OCI-M2 (cell line): ENCODE results near the gene AIDA.
"Not testable (repeated sequence)": the region's sequence is repeated elsewhere in the genome, so short reads cannot be mapped to it uniquely, and the experiment has no call there.

Experiments
- DNase-seq: peaks from one replicate; lab custom pipeline; 2025; ENCODE audit not compliant: unreplicated experiment; lab: John Stamatoyannopoulos, UW

The AIDA gene

DNA sequence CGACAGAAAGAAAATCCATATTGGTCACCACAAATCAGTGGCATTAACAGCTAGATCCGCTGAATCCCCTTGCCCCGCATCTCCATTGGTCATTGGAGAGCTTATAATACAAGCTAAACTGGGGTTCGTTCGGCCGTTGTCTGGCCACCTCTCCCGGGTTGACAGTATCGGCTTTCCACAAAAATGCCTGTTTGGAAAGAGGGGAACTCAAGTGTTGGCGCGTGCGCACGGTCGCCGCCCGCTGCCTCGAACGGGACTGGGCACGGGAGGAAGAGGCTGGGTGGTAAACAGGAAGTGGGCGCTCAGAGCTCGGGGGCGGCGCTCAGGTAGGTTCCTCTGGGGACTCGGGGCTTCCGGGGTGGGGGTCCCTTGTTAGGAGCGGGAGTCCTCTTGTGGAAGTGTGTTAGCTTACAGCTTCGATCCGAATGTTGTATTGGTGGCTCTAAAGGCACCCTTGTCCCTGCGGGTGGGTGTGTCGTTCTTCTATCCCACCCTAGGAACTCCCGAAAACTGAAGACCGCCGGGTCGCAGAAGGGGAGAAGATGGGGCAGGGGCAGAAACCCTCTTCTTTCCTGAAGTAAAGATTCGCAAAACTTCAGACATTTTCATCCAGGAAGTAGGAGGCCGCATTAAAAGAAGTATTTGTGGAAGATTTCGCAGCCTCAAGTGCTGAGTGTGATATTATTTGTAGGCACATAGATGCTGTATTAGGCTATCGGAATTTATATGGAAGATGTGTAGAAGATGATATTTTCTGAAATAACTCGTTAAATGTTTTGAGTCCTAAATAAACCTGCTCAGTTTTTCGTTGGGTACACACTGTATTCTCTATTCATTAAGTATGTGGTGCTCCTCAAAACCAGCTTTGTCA, 1.0 kb upstream of the AIDA start:
- peak; percentile 43 for DNase-seq

DNA sequence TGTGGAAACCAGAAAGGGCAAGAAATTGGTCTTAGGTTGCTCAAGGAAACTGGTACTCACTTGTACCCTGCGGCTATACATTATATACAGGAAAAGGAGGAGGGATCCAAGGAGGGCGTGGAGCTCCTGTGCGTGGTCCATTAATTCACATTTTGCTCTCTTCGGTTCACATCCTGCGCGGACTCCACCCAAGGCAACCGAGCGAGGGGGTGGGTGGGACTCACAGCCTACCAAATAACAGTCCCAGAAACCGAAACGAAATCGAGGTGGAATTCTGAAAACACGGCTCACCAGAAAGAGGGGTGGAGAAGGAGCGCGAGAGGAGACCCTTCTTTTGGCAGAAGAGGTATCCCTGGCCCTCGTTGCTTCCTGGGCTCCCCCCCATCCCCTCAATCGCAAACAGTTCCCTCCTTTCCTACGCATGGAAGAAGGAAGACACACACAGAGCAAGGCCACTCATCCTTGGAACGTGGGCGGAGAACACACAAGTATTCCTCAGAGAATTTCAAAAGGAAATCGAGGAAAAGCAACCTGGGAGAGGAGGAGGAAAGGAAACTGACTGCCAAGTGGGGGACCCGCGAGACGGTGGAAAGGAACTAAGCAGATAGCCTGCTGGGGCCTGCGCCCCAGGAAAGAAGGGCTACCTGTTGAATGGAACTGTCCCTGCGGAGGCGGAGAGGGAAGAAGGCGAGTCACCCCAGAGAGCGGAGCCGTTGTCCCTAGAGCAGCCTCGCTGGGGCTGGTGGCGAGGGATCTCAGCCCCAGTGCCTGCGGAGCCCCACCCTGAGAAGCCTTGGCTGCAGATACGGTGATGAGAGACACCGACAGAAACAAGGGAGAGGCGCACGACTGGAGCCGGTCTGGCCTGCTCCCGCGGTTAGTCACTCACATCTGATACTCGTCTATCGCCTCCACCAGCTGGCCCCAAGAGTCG, 705 bp downstream of the AIDA start:
- DNase-seq, result no peak

DNA sequence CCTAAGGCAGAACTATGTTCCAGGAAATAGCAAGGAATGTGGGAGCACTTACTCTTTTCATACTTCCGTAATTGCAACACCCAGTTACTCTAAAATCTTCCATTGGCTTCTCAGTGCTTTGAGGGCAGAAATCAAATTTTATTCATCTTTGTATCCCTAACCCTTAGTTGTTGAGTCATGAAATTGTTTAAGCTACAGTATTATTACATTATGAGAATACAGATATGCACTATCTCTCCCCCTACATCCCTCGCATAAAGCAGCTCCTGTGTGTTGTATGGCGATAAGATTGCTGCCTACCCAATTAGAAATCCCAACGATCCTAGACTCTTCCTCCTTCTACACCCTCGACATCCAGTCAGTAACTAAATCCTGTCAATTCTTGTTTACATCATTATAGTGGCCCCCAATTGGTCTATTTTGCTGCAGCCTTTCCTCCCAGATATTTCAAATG, 2.6 kb downstream of the AIDA start:
- DNase-seq, result no peak

DNA sequence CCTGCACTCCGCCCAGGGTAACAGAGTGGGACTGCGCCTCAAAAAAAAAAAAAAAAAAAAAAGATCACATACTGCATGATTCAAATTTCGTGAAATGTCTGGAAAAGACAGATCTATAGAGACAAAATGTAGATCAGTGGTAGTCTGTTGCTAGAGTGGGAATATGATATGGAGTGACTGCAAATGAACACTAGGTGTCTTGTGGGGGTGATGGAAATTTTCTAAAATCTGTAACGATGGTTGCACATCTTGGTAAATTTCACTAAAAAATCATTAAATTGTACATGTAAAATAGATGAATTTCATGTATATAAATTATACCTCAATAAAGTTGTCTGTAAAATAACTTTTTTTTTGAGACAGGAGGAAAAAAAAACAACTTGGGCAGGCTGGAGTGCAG, 5.5 kb downstream of the AIDA start:
- no peak for DNase-seq

DNA sequence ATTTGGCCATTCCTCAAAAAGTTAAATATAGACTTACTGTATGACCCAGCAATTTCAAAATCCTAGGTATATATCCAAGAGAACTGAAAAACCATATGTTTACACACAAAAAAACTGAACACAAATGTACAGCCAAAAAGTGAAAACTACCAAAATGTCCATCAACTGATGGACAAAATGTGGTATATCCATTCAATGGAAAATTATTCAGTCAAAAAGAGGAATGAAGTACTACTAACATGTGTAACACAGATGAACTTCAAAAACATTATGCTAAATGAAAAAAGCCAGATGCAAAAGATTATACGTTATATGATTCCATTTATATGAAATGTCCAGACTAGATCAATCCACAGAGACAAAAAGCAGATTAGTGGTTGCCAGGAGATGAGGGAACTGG, 8.0 kb downstream of the AIDA start:
- no peak for DNase-seq

DNA sequence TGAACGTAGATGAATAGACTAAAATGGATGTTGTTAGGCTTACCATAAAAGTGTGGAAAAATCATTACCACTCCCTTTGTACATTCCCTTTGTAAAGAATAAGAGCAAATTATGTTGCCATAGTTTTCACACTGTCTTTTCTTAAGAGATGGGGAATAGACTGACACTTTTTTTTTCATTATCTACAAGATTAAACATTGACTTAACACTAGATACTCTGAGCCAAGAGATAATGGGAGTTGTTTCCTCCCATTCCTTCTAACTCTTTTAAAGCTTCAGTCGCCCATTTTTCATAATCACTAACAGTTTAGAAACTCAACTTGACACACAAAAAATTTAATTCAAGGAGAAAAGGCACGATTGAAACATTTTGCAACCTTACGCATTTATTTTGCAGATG, 10.1 kb downstream of the AIDA start:
- DNase-seq, result no peak

DNA sequence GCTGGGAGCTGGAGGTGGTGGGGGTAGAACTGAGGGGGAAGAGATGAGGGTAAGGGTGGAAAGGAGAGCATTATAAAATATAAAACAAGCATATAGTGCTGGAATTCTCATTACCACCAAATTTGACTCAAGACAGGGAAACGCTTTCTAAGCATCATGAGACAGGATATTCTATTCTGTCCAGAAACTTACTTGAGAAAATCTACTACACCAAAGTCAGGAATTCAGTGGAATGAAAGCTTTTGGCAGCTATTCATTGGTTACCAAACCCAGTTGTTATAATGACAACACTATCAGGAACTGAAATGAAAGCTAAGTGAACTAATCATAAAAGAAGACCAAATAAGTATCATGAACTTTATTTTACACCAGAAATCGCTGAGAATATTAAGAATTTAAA, 14.5 kb downstream of the AIDA start:
- no peak for DNase-seq

DNA sequence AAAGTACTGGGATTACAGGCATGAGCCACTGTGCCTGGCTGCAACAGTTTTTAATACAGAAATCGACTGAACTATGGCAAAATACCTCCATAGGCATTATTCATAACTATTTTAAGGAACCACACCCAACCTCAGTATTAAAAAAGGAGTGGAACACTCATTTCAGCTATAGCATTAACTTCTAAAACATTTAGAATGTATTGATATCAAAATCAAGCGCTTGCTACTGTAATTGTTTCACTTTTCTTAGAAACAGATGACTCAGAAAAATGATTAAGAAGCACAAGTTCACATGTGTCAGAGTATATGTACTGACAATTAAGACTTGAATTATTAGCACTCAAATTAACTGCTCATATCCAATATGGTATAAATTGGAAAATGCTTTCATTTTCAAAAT, 15.1 kb downstream of the AIDA start:
- DNase-seq, result no peak

DNA sequence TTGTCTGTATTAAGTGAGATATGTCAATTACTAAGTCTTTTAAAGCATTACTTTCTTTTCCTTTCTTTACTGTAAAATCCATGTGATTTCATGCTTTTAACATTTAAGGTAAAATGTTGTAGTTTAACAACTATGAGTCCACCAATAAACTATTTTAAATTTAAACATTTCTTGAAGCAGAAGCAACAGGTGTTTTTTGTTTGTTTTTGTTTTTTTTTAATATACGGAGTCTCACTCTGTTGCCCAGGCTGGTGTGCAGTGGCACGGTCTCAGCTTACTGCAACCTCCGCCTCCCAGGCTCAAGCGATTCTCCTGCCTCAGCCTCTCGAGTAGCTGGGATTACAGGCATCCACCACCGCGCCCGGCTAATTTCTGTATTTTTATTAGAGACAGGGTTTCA, 15.6 kb downstream of the AIDA start:
- DNase-seq, result no peak

DNA sequence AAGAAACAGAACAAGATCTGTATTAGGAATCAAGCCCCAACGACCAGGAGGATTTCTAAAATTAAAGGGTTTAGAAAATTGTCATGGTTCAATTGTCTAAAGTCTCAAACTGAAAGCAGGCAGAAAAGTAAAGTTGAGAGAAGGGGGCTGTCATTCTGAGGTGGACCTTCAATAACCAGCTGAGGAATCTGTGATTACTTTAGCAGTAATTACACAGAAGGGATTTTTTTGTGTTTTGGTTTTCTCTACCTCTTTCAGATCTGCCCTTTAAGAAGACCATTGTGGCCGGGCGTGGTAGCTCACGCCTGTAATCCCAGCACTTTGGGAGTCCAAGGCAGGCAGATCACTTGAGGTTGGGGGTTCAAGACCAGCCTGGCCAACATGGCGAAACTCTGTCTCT, 17.4 kb downstream of the AIDA start:
- DNase-seq, result no peak

DNA sequence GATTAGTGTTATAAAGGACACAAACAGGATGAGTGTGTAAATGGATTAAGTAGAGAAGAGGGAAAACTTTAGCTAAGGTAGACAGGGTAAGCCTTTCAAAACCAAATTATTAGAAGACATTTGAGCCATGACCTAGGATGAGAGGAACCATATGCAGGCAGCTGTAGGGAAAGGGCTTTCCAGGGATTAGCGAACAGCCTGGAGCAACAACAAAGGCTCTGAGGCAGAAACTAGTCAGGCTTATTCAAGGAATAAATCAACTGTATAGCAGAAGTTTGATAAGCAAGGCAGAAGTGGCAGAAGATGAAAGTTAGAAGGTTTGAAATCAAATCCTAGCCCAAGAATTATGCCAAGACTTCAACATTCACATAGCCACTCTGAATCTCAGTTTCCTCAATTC, 21.3 kb downstream of the AIDA start:
- no peak for DNase-seq

DNA sequence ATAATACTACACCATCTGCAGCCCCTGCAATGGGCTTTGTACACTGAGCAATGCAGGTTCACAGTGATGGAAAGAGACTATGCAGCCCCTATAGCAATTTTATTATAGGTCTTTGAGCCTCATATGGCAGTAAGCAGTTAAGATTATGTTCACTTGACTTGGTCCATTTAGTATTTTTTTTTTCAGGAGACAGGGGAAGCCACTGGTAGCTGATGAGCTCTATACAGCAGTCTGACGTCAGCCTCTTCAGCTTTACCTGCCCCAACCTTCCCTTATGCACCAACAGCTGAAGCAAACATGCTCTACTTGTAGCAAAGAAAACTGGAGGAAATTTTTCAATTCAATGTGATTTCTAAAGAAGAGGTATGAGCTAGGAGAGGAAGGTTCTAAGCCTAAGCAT, 32.2 kb downstream of the AIDA start:
- DNase-seq, result no peak

DNA sequence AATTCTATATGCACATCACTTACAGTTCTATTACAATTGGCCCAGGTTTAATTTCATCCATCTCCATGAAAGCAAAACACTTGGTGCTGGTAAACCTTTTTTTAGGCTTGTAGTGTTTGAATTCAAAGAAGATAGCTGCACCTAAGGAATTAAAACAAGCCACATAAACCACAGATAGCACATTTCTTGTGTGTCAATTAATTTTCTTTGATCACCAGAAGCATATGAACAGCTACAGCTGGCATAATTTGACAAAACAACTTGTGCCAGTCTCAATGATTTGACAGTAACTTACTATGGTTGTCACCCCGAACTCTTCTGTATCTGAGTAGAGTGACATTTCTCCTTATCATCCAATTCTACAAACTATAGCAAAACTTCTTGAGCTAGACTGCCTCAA, 42.2 kb downstream of the AIDA start:
- no peak for DNase-seq

DNA sequence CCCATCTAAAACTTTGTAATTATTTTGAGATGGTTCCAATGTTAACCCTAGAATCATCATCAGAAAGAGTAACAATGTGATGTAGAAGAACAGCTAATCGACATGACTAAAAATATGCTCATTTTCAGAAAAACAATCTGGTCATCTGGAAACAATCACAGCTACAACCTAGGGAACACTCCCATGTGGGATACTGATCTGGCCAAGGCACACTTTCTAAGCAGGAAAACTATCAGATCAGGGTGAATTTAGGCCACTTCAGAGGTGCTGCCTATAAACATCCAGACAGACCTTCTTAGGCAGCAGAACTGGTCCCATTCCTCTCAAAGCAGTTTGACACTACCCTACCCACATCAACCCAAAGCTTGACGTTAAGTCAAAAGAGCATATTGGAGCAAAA, 43.2 kb downstream of the AIDA start:
- DNase-seq, result not testable (repeated sequence)

DNA sequence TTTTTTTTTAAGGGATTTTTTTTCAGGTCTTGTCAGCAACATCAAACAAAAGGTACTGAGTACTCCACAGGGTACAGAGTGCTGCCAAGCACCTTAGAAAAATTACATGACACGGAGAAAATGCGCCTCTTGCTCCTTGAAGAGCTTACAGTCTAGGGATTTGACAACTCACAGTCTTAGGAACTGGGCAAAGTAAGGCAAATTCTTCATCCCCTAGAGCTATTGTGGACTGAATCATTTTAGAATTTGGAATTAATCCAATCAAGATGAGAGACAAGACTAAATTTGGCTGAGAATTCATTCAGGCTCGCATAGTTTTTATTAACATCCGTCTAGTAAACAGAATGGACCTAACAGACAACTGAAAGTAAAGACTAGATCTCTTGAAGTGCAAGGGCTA, 44.1 kb downstream of the AIDA start:
- not testable (repeated sequence) for DNase-seq

DNA sequence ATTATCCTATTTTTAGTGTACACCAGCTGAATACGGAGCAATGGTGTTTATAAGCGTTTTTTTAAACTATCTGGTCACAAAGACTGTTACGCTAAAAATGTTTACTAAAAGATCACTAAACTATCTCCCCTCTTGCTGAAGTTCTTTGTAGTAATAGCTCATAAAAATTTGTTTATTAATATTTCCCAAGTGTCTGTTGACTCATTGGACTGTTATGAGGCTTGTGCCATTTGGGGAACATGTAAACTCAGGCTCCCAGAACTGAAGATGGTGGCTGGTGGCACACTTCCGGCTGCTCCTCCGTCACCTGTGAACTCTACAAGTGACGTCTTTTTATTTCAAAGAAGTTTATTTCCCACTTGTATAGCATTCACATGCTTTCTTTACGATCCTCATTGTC, 46.3 kb downstream of the AIDA start:
- no peak for DNase-seq

DNA sequence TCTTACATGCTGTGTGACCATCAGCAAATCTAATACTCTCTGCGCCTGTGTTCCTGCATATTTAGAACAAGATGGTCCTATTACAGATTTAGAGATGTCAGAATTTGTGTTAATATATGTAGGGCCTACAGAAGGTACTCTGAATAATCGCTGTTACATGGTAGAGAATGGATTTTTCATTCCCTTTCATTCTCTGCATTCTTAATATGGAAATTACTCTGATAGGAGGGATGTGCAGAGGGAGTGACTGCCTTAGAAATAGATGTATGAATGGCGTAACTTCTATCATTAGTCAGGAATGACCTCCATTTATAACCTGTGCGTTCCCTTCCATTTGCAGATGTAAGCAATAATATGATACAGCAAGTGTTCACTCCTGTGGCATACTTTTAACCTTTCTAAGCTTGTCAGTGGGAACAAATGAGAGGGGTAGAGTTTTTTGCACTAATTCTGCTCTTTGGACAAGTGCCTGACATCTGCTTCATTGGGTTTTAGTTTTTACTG, 48.8 kb downstream of the AIDA start:
- DNase-seq, result no peak

DNA sequence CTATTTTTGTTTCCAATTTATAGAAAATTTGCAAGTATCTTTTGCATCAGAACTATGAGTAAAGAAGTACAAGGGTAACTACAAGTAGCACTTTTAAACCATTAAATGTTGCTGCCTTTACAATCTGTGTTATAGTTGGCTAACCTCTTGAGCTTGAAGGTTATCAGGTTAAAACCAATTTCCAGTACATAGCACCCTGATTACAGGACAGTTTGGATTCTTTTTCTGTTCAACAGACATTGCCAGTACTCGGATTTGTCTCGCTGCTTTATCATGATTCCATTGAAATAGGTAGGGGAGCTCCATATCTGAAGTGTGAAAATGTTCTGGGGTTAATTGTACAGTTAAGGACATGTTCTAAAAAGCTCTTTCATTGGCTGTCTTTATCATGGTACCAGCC, 54.4 kb downstream of the AIDA start:
- DNase-seq, result no peak

DNA sequence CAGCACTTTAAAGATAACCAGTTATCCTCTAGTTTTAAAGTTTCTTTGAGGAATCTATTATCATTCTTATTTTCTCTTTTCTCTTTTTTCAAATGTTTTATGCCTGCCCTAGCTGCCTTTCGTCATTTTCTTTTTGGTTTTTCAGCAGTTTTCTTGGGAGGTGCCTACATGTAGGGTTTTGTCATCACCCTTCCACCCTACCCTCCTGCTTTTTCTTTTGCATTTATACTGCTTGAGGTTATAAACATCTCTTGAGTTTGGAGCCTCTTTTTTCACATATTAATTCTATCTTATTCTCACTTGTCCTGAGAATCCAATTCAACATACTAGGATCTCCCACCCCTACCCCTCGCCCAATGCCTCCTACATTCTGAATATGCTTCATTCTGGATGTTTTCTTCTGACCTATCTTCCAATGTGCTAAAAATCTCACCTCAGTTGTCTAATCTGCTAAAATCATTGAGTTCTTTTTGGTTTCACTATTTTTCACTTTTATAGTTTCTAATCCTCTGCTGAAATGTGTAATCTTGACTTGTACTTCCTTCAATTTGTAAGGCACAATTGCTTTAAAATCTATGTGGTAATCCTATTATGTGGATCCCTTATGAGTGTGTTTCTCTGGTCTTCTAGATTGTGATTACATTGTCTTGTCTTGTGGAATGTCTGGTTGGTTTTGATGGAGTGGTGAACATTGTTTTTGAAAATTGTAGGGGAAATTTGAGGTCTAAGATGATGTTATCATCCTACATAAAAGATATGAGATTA, 55.7 kb downstream of the AIDA start:
- DNase-seq, result no peak

DNA sequence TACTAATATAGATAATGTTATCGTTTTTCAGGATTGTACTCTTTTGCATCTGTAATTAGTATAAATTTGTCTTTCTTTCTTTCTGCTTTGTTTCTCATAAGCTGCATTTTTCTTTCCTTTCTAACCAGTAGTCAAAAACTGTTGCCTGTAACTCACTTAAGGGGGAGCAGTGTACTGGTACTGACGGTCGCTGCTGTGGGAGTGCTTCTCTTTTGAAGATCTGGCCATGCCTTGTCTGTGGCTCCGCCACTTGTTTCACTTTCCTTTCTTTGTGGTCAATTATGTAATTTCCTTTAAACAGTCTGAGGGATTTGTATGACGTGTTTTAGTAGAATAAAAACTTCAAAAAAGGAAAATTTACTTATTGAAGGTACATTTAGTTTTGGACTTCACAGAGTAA, 57.4 kb downstream of the AIDA start:
- DNase-seq, result no peak

DNA sequence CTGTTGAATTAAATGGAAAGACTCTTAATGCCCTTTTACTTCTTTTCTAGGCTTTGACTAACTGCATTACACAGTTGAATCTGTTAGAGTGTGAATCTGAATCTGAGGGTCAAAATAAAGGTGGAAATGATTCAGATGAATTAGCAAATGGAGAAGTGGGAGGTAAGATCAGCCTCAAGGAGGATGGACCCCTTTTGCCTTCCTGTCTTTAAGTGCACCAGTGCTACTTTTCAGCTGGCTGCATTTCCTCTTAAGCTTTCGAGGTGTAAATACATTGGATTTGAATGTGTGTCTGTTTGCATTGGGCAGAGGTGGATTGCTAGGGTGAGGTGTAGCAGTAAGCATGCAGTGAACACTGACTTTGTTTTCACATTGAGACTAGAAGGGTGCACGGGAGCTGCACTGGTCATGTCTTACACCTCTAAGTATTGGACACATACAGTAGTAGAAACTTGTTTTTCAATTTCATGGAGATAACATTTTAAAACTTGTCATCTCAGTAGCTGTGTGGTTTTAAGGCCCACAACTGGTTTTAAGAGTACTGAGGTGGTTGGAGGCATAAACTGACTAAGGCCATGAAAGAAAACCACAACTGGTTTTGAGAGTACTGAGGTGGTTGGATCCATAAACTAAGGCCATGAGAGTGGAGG, 59.0 kb downstream of the AIDA start:
- DNase-seq, result no peak
